ENCODE measurements around the gene PARVA.

- TF ChIP-seq, protein P1, sequence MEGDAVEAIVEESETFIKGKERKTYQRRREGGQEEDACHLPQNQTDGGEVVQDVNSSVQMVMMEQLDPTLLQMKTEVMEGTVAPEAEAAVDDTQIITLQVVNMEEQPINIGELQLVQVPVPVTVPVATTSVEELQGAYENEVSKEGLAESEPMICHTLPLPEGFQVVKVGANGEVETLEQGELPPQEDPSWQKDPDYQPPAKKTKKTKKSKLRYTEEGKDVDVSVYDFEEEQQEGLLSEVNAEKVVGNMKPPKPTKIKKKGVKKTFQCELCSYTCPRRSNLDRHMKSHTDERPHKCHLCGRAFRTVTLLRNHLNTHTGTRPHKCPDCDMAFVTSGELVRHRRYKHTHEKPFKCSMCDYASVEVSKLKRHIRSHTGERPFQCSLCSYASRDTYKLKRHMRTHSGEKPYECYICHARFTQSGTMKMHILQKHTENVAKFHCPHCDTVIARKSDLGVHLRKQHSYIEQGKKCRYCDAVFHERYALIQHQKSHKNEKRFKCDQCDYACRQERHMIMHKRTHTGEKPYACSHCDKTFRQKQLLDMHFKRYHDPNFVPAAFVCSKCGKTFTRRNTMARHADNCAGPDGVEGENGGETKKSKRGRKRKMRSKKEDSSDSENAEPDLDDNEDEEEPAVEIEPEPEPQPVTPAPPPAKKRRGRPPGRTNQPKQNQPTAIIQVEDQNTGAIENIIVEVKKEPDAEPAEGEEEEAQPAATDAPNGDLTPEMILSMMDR (IDR thresholded peaks at IDR 0.05): no peak
- no peak for TF ChIP-seq POLR2A (IDR thresholded peaks at IDR 0.05)
Measured at GRCh38 chr11:12399355-12399754, 22.0 kb downstream of the PARVA start.

All from body of pancreas (tissue), 4 donors.